ENCODE measurements around the gene CD3G. TPM values are rescaled to one million over a fixed set of nuclear protein-coding genes. Genes with fewer than 3 reads are reported as not detected.

CD3G gene
- total and polyA plus RNA-seq, 2 of the 8 experiments (the other 6 are each of a cell fraction or from before 2014, with no cell fraction given): not detected

DNA sequence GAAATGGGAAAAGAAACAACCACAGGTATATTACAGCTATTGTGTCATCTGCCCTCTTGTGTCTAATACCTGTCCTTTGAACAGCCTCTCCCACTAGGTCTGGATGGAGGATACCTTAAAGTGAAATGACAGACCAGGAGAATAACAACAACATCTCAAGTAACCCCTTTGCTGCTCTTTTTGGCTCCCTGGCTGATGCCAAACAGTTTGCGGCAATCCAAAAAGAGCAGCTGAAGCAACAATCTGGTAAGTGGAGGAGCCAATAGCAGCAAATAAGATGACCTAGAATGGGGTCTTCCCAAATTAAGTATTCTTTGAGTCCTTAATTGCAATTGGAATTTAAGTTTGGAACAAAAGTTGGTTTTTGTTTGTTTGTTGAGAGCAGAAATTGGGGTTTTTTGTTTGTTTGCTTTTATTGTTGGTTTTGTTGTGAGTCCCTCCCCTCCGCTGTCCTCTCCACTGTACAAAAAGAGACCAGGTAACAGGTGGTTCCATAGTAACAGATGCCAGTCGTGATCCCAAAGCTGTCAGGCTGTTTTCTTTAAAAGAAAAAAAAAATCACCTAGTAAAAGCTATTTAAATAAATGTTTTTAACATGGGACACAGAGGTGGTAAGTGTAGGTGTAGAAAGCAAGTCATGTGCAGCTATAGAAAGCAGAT, 20.9 kb downstream of the CD3G start (continued):
- no peak for TF ChIP-seq NANOG (IDR thresholded peaks at IDR 0.05; ENCODE audit: insufficient read depth, low read depth, low read length, poor library complexity, severe bottlenecking)
- no peak for TF ChIP-seq MAFK (IDR thresholded peaks at IDR 0.05; ENCODE audit: low read depth, low read length)
- no peak for TF ChIP-seq TEAD4 (IDR thresholded peaks at IDR 0.05; ENCODE audit: low read depth, low read length)
